Right atrium auricular region (tissue), 2 donors: ENCODE results near the gene SIL1. TPM values are rescaled to one million over a fixed set of nuclear protein-coding genes. Genes with fewer than 3 reads are reported as not detected.
A peak's percentile ranks its signal among the peaks of the same experiment; 100 is the strongest.

Experiments used
- DNase-seq: peaks from one replicate; pipeline ENCODE4 v3.0.0-alpha.2; 2019; ENCODE audit warnings: low spot score
- H3K27ac ChIP-seq, 2 donors: fragments of 200-600 bp; sonication (generic); 1 replicate in 1 of 2; 2 replicates in 1 of 2; pipeline ENCODE4 v1.5.1; 2016 to 2019
- H3K27me3 ChIP-seq, 2 donors: fragments of 200-600 bp; sonication (generic); one replicate each; pipeline versions ENCODE4 v1.5.1 to v1.6.0; 2017 to 2019
- H3K36me3 ChIP-seq: fragments of 200-600 bp; sonication (generic); one replicate; pipeline ENCODE4 v1.5.1; 2016
- H3K4me1 ChIP-seq, 2 donors: fragments of 200-600 bp; sonication (generic); one replicate each; pipeline versions ENCODE4 v1.5.1 to v1.6.0; 2017 to 2019
- H3K4me3 ChIP-seq, 2 donors: fragments of 200-600 bp; sonication (generic); 1 replicate in 1 of 2; 2 replicates in 1 of 2; pipeline ENCODE4 v1.5.1; 2017 to 2019; ENCODE audit warnings: mild to moderate bottlenecking in 1 of 2, moderate library complexity in 1 of 2
- H3K9me3 ChIP-seq, 2 donors: fragments of 200-600 bp; sonication (generic); one replicate each; pipeline ENCODE4 v1.5.1; 2019
- CTCF ChIP-seq, 2 donors: fragments of 200-600 bp; sonication (generic); IDR thresholded peaks; one replicate each; pipeline ENCODE4 v1.5.1; 2019; ENCODE audit warnings: antibody characterized with exemption in 2 of 2
- total RNA-seq, 2 donors: library from RNA; depleted of rRNA; stranded (reverse); fragments of >200 nt; gene quantifications; one replicate each; pipeline ENCODE4 v1.1.0, GENCODE V29; 2016

SIL1 gene
- total RNA-seq, 2 donors from 2014 or later, result 32.7 to 41.3 TPM

GRCh38 chr5:138934971-138935370 is 263.2 kb downstream of the SIL1 start:
- Histone ChIP-seq H3K36me3 (peaks cover 56% of the 10 kb centered on the region), H3K27ac (no peak overlapping the region)
- TF ChIP-seq CTCF (IDR thresholded peaks at IDR 0.05), result no peak

GRCh38 chr5:138933522-138934290 is 264.5 kb downstream of the SIL1 start:
- H3K9me3 ChIP-seq, result no peaks in the 10 kb centered on the region
- peaks cover 0 to 30% of the 10 kb centered on the region in 2 donors for H3K4me1 ChIP-seq
- TF ChIP-seq CTCF (IDR thresholded peaks at IDR 0.05), result no peak
- peaks cover 65% of the 10 kb centered on the region for H3K36me3 ChIP-seq
- no peaks in the 10 kb centered on the region for H3K27me3 ChIP-seq
- H3K4me3 ChIP-seq, result no peak overlapping the region
- DNase-seq, result peak; percentile 54
- peak overlapping the region in 1 of 2 donors; percentile 29 for H3K27ac ChIP-seq

More at GRCh38 chr5:138934971-138935370, 263.2 kb downstream of the SIL1 start:
- DNase-seq, result peak; percentile 56
- Histone ChIP-seq H3K4me3 (no peak overlapping the region), H3K9me3 (no peaks in the 10 kb centered on the region), H3K27me3 (no peaks in the 10 kb centered on the region), H3K4me1 (peaks cover 0 to 18% of the 10 kb centered on the region in 2 donors)

GRCh38 chr5:138932171-138932810 is 265.9 kb downstream of the SIL1 start:
- Histone ChIP-seq H3K36me3 (peaks cover 66% of the 10 kb centered on the region), H3K4me1 (peaks cover 0 to 45% of the 10 kb centered on the region in 2 donors), H3K27ac (no peak overlapping the region), H3K27me3 (no peaks in the 10 kb centered on the region), H3K9me3 (no peaks in the 10 kb centered on the region), H3K4me3 (no peak overlapping the region)
- no peak for TF ChIP-seq CTCF (IDR thresholded peaks at IDR 0.05)
- peak; percentile 52 for DNase-seq

GRCh38 chr5:138930371-138931097 is 267.6 kb downstream of the SIL1 start:
- peaks cover 81% of the 10 kb centered on the region for H3K36me3 ChIP-seq
- peak overlapping the region; percentile 78 to 81 for H3K27ac ChIP-seq
- peaks cover 0 to 37% of the 10 kb centered on the region in 2 donors for H3K4me1 ChIP-seq
- no peaks in the 10 kb centered on the region for H3K9me3 ChIP-seq
- no peak overlapping the region for H3K4me3 ChIP-seq
- no peaks in the 10 kb centered on the region for H3K27me3 ChIP-seq
- DNase-seq, result no peak
- no peak for TF ChIP-seq CTCF (IDR thresholded peaks at IDR 0.05)

GRCh38 chr5:138929571-138929955 is 268.6 kb downstream of the SIL1 start:
- peak overlapping the region; percentile 78 to 81 for H3K27ac ChIP-seq
- peaks cover 0 to 37% of the 10 kb centered on the region in 2 donors for H3K4me1 ChIP-seq
- no peaks in the 10 kb centered on the region for H3K27me3 ChIP-seq
- H3K9me3 ChIP-seq, result no peaks in the 10 kb centered on the region
- DNase-seq, result no peak
- peaks cover 83% of the 10 kb centered on the region for H3K36me3 ChIP-seq
- no peak for TF ChIP-seq CTCF (IDR thresholded peaks at IDR 0.05)
- H3K4me3 ChIP-seq, result no peak overlapping the region
